Smooth muscle cell of trachea (primary cell): Measurements from ENCODE around the gene TRIM34. TPM values are rescaled to one million over a fixed set of nuclear protein-coding genes. Genes with fewer than 3 reads are reported as not detected.

ENCODE experiments used
- total RNA-seq: library from RNA; depleted of rRNA; stranded (reverse); fragments of >200 nt; gene quantifications from 2 replicates; pipeline ENCODE4 v1.2.1, GENCODE V29; 2014

TRIM34 gene, protein sequence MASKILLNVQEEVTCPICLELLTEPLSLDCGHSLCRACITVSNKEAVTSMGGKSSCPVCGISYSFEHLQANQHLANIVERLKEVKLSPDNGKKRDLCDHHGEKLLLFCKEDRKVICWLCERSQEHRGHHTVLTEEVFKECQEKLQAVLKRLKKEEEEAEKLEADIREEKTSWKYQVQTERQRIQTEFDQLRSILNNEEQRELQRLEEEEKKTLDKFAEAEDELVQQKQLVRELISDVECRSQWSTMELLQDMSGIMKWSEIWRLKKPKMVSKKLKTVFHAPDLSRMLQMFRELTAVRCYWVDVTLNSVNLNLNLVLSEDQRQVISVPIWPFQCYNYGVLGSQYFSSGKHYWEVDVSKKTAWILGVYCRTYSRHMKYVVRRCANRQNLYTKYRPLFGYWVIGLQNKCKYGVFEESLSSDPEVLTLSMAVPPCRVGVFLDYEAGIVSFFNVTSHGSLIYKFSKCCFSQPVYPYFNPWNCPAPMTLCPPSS
- total RNA-seq: 13.7 and 19.2 TPM in 2 replicates

GRCh38 chr11:5624489-5625279 is at the start of gene TRIM34:
Gene TRIM34, plus strand, starts transcription at chr11:5625001. Its CDS starts 7,331 bp downstream, at chr11:5632332.

DNA sequence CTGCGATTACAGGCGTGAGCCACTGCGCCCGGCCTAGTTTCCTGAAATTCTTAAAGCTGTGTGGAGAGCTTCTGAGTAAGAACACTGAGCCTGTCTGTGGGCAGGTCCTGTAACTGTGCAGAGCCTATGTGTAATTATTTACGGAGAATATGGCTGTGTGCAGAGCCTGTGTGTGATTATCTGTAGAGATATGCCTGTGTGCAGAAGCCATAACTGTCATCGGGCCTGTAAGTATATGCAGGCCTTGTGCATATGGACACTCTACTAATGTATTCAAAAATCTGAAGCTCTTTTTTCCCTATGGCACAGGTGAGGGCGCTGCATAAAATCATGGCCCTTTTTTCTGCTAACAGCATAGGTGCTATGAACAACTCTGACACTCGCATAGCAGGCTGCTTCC is 44.2 kb upstream of the TRIM34 start, which contains the start of gene OR52B6:
TSS of gene OR52B6 (plus strand) at position 301 of the 400 bp plus-strand sequence. CDS start at position 301, 0 bp downstream.

DNA sequence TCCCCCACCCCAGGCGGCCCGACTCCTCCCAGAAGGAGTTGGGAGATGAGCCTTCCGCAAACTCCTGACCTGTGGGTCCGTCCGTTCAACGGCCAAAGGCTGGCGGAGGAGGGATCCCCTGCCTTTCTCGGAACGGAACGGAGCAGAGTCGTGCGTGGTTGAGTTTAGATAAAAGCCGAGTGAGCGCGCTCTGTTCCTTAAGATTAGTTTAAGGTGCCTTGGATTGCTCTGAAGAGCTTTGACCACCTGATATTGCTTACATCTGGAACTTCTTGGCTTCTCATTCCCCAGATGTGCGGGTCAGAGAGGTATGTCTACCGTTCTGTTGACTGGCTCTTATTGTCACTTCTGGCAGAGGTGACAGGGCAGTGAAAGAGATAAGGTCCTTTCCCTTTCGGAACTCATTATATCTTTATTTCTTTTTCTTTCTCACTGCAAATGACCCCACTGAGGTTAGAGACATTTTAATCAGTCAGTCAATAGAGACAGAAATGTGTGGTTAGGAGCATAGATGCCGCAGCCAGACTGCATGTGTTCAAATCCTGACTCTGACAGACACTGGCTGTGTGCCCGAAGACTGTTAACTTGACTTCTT is 28.1 kb upstream of the TRIM34 start, which contains the start of gene TRIM6:
TSS of gene TRIM6 (plus strand) at position 31 of the 595 bp plus-strand sequence. CDS start at position 292, 261 bp downstream.

DNA sequence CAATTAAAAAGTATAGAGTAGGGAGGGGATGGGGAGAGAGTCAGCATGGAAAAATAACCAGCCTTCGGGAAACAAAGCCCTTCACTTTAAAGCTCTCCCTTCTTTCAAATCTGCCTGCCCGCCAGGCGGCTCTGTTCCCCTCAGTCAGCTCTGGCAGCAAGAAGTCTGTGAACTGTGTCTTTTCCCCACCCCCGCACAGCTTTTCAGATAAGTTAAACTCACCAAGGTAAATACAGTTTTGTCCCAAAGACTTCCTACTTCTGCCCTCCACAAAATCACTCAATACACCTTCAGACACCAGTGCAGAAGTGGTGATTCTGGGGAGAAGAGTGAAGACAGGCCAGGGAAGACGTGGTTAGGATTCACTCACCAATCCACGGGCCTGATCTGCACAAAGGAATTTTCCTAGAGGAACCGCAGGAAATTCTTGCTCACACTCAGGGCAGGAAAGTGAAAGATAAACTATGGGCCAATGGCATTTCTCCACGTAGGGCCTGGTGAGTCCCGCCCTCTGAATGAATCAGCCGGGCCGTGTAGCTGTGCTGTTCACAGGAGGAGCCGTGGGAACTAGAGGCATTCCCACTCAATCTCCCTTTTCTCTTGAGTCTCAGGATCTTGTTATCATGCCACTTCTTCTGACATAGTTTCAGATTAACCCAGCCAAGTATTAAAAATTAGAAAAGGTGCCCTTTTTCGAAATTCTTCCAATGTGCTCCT is 60.0 kb downstream of the TRIM34 start, which contains the start of gene TRIM5:
TSS of gene TRIM5 (minus strand) at position 429 of the 717 bp plus-strand sequence. CDS start 4,897 bp downstream, outside the sequence.

DNA sequence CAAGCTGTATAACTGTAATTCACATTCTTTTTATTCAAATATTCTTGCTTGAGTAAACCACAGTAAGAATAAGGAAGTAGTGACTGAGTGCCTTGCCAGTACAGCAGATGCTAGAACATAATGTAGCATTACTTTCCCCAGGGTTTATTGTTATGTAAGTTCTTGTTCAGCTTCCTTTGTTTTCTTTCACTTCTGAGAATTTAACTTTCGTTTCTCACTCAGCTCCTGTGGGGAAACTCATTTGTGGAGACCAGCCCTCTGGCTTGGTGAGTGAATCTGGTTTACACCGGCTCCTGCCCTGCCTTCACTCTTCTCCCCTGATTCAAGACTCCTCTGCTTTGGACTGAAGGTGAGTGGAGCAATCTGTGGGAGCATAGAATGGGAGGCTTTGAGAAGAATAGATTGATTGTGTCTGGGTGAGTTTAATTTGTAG is 64.8 kb downstream of the TRIM34 start, which contains the start of gene TRIM22:
TSS of gene TRIM22 (plus strand) at position 240 of the 433 bp plus-strand sequence. CDS start 6,443 bp downstream, outside the sequence.

Other genes starting within 250 kb of the TRIM34 start
- gene OR51M1, start 241.2 kb upstream of the TRIM34 start, total RNA-seq: not detected in 2 replicates
- not detected in 2 replicates for gene OR51Q1, start 202.9 kb upstream of the TRIM34 start, total RNA-seq
- gene OR51I1, start 183.5 kb upstream of the TRIM34 start, total RNA-seq: not detected in 2 replicates
- not detected in 2 replicates for gene OR51I2, start 175.7 kb upstream of the TRIM34 start, total RNA-seq
- gene OR52D1, start 136.3 kb upstream of the TRIM34 start, total RNA-seq: not detected in 2 replicates
- gene UBQLN3, start 115.0 kb upstream of the TRIM34 start, total RNA-seq: 0.15 and 0.17 TPM in 2 replicates
- gene UBQLNL, start 108.3 kb upstream of the TRIM34 start, total RNA-seq: 0.15 and 0.17 TPM in 2 replicates
- gene OR52H1, start 76.5 kb upstream of the TRIM34 start, total RNA-seq: 0.17 and 0.73 TPM in 2 replicates
- gene OR52B6, start 44.1 kb upstream of the TRIM34 start, total RNA-seq: not detected in 2 replicates
- 3.3 and 9.7 TPM in 2 replicates for gene TRIM6, start 28.4 kb upstream of the TRIM34 start, total RNA-seq
- 40.5 and 42.0 TPM in 2 replicates for gene TRIM5, start 60.1 kb downstream of the TRIM34 start, total RNA-seq
- 119 and 179 TPM in 2 replicates for gene TRIM22, start 64.8 kb downstream of the TRIM34 start, total RNA-seq
- gene OR56B1, start 111.4 kb downstream of the TRIM34 start, total RNA-seq: not detected in 2 replicates
- gene OR52N4, start 129.2 kb downstream of the TRIM34 start, total RNA-seq: not detected in 2 replicates
- gene OR52N5, start 158.4 kb downstream of the TRIM34 start, total RNA-seq: not detected in 2 replicates
- gene OR52N1, start 166.3 kb downstream of the TRIM34 start, total RNA-seq: not detected in 2 replicates
- not detected in 2 replicates for gene OR52N2, start 183.9 kb downstream of the TRIM34 start, total RNA-seq
- gene OR52E6, start 216.9 kb downstream of the TRIM34 start, total RNA-seq: not detected in 2 replicates
- not detected in 2 replicates for gene OR52E8, start 232.7 kb downstream of the TRIM34 start, total RNA-seq